CD14-positive monocyte (primary cell): ENCODE data around the gene MALL. TPM values are rescaled to one million over a fixed set of nuclear protein-coding genes. Genes with fewer than 3 reads are reported as not detected.
A peak's percentile ranks its signal among the peaks of the same experiment; 100 is the strongest.
"Not testable (repeated sequence)": the region's sequence is repeated elsewhere in the genome, so short reads cannot be mapped to it uniquely, and the experiment has no call there.

Experiments
- DNase-seq, 3 donors: peaks; one replicate each; pipeline ENCODE4 v3.0.0-alpha.2; 2011 to 2022
- H2AFZ ChIP-seq: 2 replicates; pipeline ENCODE4 v1.6.0; 2012; ENCODE audit warnings: mild to moderate bottlenecking, low read depth, low read length, inconsistent platforms; ENCODE audit not compliant: insufficient read depth, poor library complexity, severe bottlenecking
- H3K27ac ChIP-seq, 2 donors: 1 replicate in 1 of 2; 2 replicates in 1 of 2; pipeline ENCODE4 v1.5.1; 2012 to 2013; ENCODE audit warnings: low read length in 2 of 2, control low read depth in 1 of 2, inconsistent platforms in 1 of 2, low read depth in 1 of 2, mild to moderate bottlenecking in 1 of 2
- H3K27me3 ChIP-seq, 2 donors: one replicate each; pipeline versions ENCODE4 v1.6.0 to v1.6.1; 2011 to 2013; ENCODE audit warnings: low read length in 2 of 2; ENCODE audit not compliant: control insufficient read depth in 2 of 2, insufficient read depth in 2 of 2
- H3K36me3 ChIP-seq, 2 donors: replicated peaks in 1 of 2; 1 replicate in 1 of 2; 2 replicates in 1 of 2; pipeline versions ENCODE4 v1.5.1 to v1.6.1; 2012 to 2013; ENCODE audit warnings: low read length in 2 of 2, control low read depth in 1 of 2, inconsistent platforms in 1 of 2, mild to moderate bottlenecking in 1 of 2; ENCODE audit not compliant: insufficient read depth in 2 of 2, control insufficient read depth in 1 of 2
- H3K4me1 ChIP-seq, 2 donors: 1 replicate in 1 of 2; 2 replicates in 1 of 2; pipeline versions ENCODE4 v1.5.1 to v1.6.1; 2012 to 2013; ENCODE audit warnings: low read length in 2 of 2, control low read depth in 1 of 2, inconsistent platforms in 1 of 2, mild to moderate bottlenecking in 1 of 2, moderate library complexity in 1 of 2; ENCODE audit not compliant: insufficient read depth in 2 of 2, control insufficient read depth in 1 of 2
- H3K4me2 ChIP-seq: replicated peaks from 2 replicates; pipeline ENCODE3; 2012; ENCODE audit warnings: low read length, moderate library complexity, mild to moderate bottlenecking; ENCODE audit not compliant: poor library complexity, severe bottlenecking; ENCODE audit errors: extremely low read depth
- H3K4me3 ChIP-seq, 3 experiments: fragments of 200-600 bp in 1 of 3; sonication (generic) in 1 of 3; replicated peaks in 1 of 3; 1 replicate in 2 of 3; 2 replicates in 1 of 3; pipeline ENCODE4 v1.5.1; 2011 to 2013; ENCODE audit warnings: low read length in 3 of 3, mild to moderate bottlenecking in 3 of 3, control low read depth in 2 of 3, low read depth in 2 of 3, inconsistent platforms in 1 of 3, moderate library complexity in 1 of 3
- H3K79me2 ChIP-seq: 2 replicates; pipeline ENCODE4 v1.6.0; 2012; ENCODE audit warnings: mild to moderate bottlenecking, control low read depth, inconsistent platforms, low read length, moderate library complexity; ENCODE audit not compliant: insufficient read depth
- H3K9ac ChIP-seq: 2 replicates; pipeline ENCODE4 v1.6.0; 2017; ENCODE audit warnings: low read length, mild to moderate bottlenecking; ENCODE audit not compliant: insufficient read depth, poor library complexity, severe bottlenecking
- H3K9me3 ChIP-seq, 2 donors: replicated peaks in 1 of 2; 1 replicate in 1 of 2; 2 replicates in 1 of 2; pipeline versions ENCODE4 v1.5.1 to v1.6.1; 2012 to 2013; ENCODE audit warnings: low read length in 2 of 2, control low read depth in 1 of 2; ENCODE audit not compliant: control insufficient read depth in 1 of 2, insufficient read depth in 1 of 2
- H4K20me1 ChIP-seq: 2 replicates; pipeline ENCODE4 v1.6.0; 2012; ENCODE audit warnings: mild to moderate bottlenecking, low read length, control low read depth, moderate library complexity; ENCODE audit not compliant: insufficient read depth
- H3K27ac Mint-ChIP-seq, 7 donors: one replicate each; pipeline ENCODE4 v1.8.0; 2020; ENCODE audit warnings: mild to moderate bottlenecking in 7 of 7, mixed read lengths in 7 of 7, moderate library complexity in 6 of 7, inconsistent platforms in 2 of 7
- H3K27me3 Mint-ChIP-seq, 3 donors: one replicate each; pipeline ENCODE4 v1.8.0; 2021 to 2022; ENCODE audit warnings: low read depth in 3 of 3, mild to moderate bottlenecking in 3 of 3, mixed read lengths in 3 of 3, moderate library complexity in 3 of 3, inconsistent platforms in 1 of 3
- H3K36me3 Mint-ChIP-seq, 2 donors: one replicate each; pipeline ENCODE4 v1.8.0; 2020; ENCODE audit warnings: mixed read lengths in 2 of 2, inconsistent platforms in 1 of 2, mild to moderate bottlenecking in 1 of 2
- H3K4me1 Mint-ChIP-seq: one replicate; pipeline ENCODE4 v1.8.0; 2020; ENCODE audit warnings: mild to moderate bottlenecking, mixed read lengths
- H3K4me3 Mint-ChIP-seq, 2 donors: one replicate each; pipeline ENCODE4 v1.8.0; 2020; ENCODE audit warnings: mild to moderate bottlenecking in 2 of 2, mixed read lengths in 2 of 2, moderate library complexity in 1 of 2
- H3K9me3 Mint-ChIP-seq, 7 donors: one replicate each; pipeline ENCODE4 v1.8.0; 2020 to 2022; ENCODE audit warnings: mixed read lengths in 7 of 7, mild to moderate bottlenecking in 6 of 7, moderate library complexity in 6 of 7, inconsistent platforms in 2 of 7
- WGBS: methylation state at CpG from one replicate; pipeline ENCODE4 v1.1.5; 2013; ENCODE audit warnings: missing lambda C conversion rate; ENCODE audit not compliant: insufficient coverage; 5-methylcytosine and 5-hydroxymethylcytosine counted together
- intact Hi-C, 2 donors: fragments of 100-400 bp; cut with micrococcal nuclease; formaldehyde crosslinking; loops; one replicate each; pipeline versions ENCODE4 v1.15.0 to v1.15.1; 2023
- polyA plus RNA-seq, 3 donors: library from polyadenylated mRNA; depleted of rRNA in 1 of 3; unstranded in 2 of 3; stranded (reverse) in 1 of 3; fragments of 300-500 nt in 2 of 3; fragments of >200 nt in 1 of 3; fragmentation: Illumina TruSeq in 2 of 3; gene quantifications; 1 replicate in 2 of 3; 2 replicates in 1 of 3; pipeline ENCODE4 v1.2.3, GENCODE V29; 2012 to 2021

The MALL gene
- polyA plus RNA-seq, 3 donors = 0.12 TPM; not detected in 2

DNA sequence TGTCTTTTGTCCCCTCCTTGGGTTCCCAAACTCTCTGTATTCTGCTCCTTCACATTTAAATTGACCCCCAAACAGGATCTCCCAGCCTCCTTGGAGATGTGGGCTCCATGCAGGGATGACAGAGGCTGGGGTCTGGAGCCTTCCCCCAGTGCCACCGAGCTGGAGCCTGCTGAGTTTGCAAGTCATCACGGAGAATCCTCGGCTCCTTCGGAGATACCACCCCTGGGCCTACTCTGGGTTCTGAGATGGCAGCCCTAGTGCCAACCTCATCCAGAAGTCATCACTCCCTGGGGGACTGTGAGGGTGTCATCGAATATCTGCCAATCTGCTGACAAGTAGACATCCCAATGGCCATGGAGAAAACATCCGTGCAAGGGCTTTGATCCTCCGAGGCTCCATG lies 45.8 kb downstream of the MALL start:
- H3K79me2 ChIP-seq, H3K27me3 ChIP-seq, H3K27ac Mint-ChIP-seq, H3K27me3 Mint-ChIP-seq, H4K20me1 ChIP-seq, H3K9ac ChIP-seq, H3K4me3 ChIP-seq, H3K4me1 Mint-ChIP-seq, intact Hi-C loops, H3K4me3 Mint-ChIP-seq, H3K36me3 ChIP-seq, H3K9me3 Mint-ChIP-seq, H3K36me3 Mint-ChIP-seq, H3K9me3 ChIP-seq, H2AFZ ChIP-seq, H3K4me1 ChIP-seq, H3K4me2 ChIP-seq, H3K27ac ChIP-seq: not testable (repeated sequence)
- DNase-seq = peak in 1 of 3 donors; percentile 0
- WGBS = no CpG with 5 or more reads among the region's 7 CpGs

DNA sequence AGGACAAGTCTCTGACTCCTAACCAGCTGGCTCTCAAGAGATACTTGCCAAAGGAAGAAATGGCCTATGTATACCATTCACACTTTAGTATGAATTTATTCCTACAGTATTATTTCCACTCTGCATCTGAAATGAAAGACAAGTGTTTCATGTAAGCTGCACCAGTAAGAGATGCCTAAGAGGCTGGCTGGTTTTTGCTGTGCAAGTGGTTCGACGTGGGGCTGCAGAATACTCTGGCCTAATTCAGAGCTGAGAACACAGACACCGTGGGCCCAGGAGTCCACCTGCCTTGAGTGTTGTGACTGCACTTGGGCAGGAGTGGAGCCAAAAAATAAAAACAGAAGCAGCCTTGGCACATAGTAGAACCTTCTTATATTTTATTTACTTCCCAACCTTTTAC lies 47.5 kb downstream of the MALL start:
- H3K27ac Mint-ChIP-seq, H3K9me3 ChIP-seq, H3K27me3 ChIP-seq, H3K36me3 ChIP-seq, H2AFZ ChIP-seq, intact Hi-C loops, H3K4me1 ChIP-seq, H3K36me3 Mint-ChIP-seq, H3K9ac ChIP-seq, H3K4me3 ChIP-seq, H3K9me3 Mint-ChIP-seq, H3K27me3 Mint-ChIP-seq, H3K4me1 Mint-ChIP-seq, H4K20me1 ChIP-seq, H3K4me3 Mint-ChIP-seq, H3K79me2 ChIP-seq, H3K4me2 ChIP-seq, DNase-seq, H3K27ac ChIP-seq: not testable (repeated sequence)
- no CpG with 5 or more reads among the region's 3 CpGs for WGBS

DNA sequence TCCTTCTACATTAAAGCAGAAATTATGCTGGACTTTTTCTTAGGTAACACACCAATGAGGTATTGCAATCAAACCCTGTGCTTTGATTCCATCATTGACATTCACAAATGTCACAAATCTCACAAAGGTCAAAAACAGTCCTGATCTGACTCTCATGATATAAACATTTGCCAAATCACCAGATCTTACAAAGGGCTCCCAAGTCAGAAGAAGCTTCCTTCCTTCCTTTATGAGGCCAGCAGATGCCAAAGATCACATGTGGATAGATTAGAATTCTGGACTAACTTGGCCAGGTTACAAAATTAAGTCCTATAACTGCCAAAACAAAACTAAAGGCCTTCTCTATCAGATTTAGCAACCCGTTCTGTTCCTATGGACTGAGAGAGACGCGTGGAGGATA lies 53.3 kb downstream of the MALL start:
- H3K4me3 Mint-ChIP-seq, H3K27ac Mint-ChIP-seq, H2AFZ ChIP-seq, H3K36me3 ChIP-seq, H3K79me2 ChIP-seq, H3K4me2 ChIP-seq, H3K27ac ChIP-seq, H3K4me1 ChIP-seq, H3K9ac ChIP-seq, H3K9me3 ChIP-seq, H3K27me3 ChIP-seq, DNase-seq, H3K9me3 Mint-ChIP-seq, H3K36me3 Mint-ChIP-seq, H3K4me1 Mint-ChIP-seq, H4K20me1 ChIP-seq, intact Hi-C loops, H3K4me3 ChIP-seq, H3K27me3 Mint-ChIP-seq: not testable (repeated sequence)
- WGBS = no CpG with 5 or more reads among the region's 3 CpGs

DNA sequence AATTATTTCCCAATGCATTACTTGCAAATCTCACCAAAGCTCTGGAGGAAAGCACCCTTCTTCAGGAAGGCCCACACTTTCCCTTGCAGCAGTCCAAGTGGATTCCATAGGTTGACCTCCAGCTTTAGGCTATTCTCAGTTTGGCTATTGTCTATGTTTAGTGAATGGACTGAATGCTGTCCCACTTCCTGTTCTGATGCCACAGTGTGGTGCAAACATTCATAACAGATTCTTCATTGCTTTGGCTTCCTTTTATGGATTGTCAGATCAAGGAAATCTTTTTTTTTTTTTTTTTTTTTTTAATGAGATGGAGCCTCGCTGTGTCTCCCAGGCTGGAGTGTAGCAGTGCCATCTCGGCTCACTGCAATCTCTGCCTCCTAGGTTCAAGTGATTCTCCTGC lies 55.1 kb downstream of the MALL start:
- not testable (repeated sequence) for H3K9ac ChIP-seq

More for the DNA sequence above, 55.1 kb downstream of the MALL start:
- H3K4me1 Mint-ChIP-seq, intact Hi-C loops, H3K4me2 ChIP-seq, H3K79me2 ChIP-seq, H3K27ac Mint-ChIP-seq, H3K36me3 ChIP-seq, H3K36me3 Mint-ChIP-seq, H3K9me3 ChIP-seq, H3K27me3 Mint-ChIP-seq, H3K4me1 ChIP-seq, H3K27ac ChIP-seq, H4K20me1 ChIP-seq, H3K9me3 Mint-ChIP-seq, DNase-seq, H2AFZ ChIP-seq, H3K4me3 Mint-ChIP-seq, H3K4me3 ChIP-seq, H3K27me3 ChIP-seq: not testable (repeated sequence)
- no CpG with 5 or more reads among the region's 2 CpGs for WGBS
